H9 (cell line): ENCODE data around the gene MARVELD1. TPM values are rescaled to one million over a fixed set of nuclear protein-coding genes. Genes with fewer than 3 reads are reported as not detected.

Source experiments
- DNase-seq: peaks from one replicate; pipeline ENCODE4 v3.0.0-alpha.2; 2017
- H2AFZ ChIP-seq: one replicate; pipeline ENCODE4 v1.6.1; 2013; ENCODE audit warnings: mild to moderate bottlenecking, low read length, control low read depth, moderate library complexity
- H2AK5ac ChIP-seq: 2 replicates; pipeline ENCODE4 v1.6.1; 2013; ENCODE audit warnings: low read length, control low read depth, mixed read lengths; ENCODE audit not compliant: insufficient read length
- H2BK120ac ChIP-seq: one replicate; pipeline ENCODE4 v1.6.1; 2013; ENCODE audit warnings: low read depth, mild to moderate bottlenecking, low read length, control low read depth, inconsistent platforms; ENCODE audit not compliant: poor library complexity, severe bottlenecking
- H2BK12ac ChIP-seq: 2 replicates; pipeline ENCODE4 v1.6.1; 2013; ENCODE audit warnings: low read length, control low read depth, mixed read lengths, low read depth; ENCODE audit not compliant: insufficient read length
- H2BK15ac ChIP-seq: 2 replicates; pipeline ENCODE4 v1.6.1; 2013; ENCODE audit warnings: low read depth, low read length, control low read depth
- H2BK20ac ChIP-seq: one replicate; pipeline ENCODE4 v1.6.1; 2013; ENCODE audit warnings: low read depth, mild to moderate bottlenecking, low read length, control low read depth, inconsistent platforms; ENCODE audit not compliant: poor library complexity, severe bottlenecking
- H2BK5ac ChIP-seq: 2 replicates; pipeline ENCODE4 v1.6.1; 2013; ENCODE audit warnings: low read length, control low read depth, mixed read lengths; ENCODE audit not compliant: insufficient read length
- H3K14ac ChIP-seq: 2 replicates; pipeline ENCODE4 v1.6.1; 2013; ENCODE audit warnings: low read length, control low read depth; ENCODE audit not compliant: insufficient read depth
- H3K18ac ChIP-seq: 2 replicates; pipeline ENCODE4 v1.6.1; 2013; ENCODE audit warnings: low read depth, mild to moderate bottlenecking, mixed read lengths, low read length, control low read depth; ENCODE audit not compliant: insufficient read length
- H3K23ac ChIP-seq: 2 replicates; pipeline ENCODE4 v1.6.1; 2013; ENCODE audit warnings: low read length, control low read depth, mixed read lengths, low read depth; ENCODE audit not compliant: insufficient read length
- H3K23me2 ChIP-seq: 2 replicates; pipeline ENCODE4 v1.6.1; 2013; ENCODE audit warnings: low read depth, mild to moderate bottlenecking, mixed read lengths, low read length, control low read depth; ENCODE audit not compliant: insufficient read length, poor library complexity, severe bottlenecking
- H3K27ac ChIP-seq: 2 replicates; pipeline ENCODE4 v1.5.1; 2013; ENCODE audit warnings: low read length, control low read depth, mixed read lengths, low read depth; ENCODE audit not compliant: insufficient read length
- H3K27me3 ChIP-seq: 2 replicates; pipeline ENCODE4 v1.6.1; 2013; ENCODE audit warnings: low read length, control low read depth, inconsistent platforms; ENCODE audit not compliant: insufficient read depth
- H3K4ac ChIP-seq: 2 replicates; pipeline ENCODE4 v1.6.1; 2013; ENCODE audit warnings: low read depth, mild to moderate bottlenecking, control low read depth, inconsistent platforms, low read length, moderate library complexity
- H3K4me1 ChIP-seq: 2 replicates; pipeline ENCODE4 v1.6.1; 2013; ENCODE audit warnings: low read length, control low read depth, inconsistent platforms; ENCODE audit not compliant: insufficient read depth
- H3K4me2 ChIP-seq: 2 replicates; pipeline ENCODE4 v1.6.1; 2013; ENCODE audit warnings: low read length, control low read depth, mixed read lengths; ENCODE audit not compliant: insufficient read length, insufficient read depth
- H3K56ac ChIP-seq: 2 replicates; pipeline ENCODE4 v1.6.1; 2013; ENCODE audit warnings: low read depth, mild to moderate bottlenecking, mixed read lengths, low read length, control low read depth; ENCODE audit not compliant: insufficient read length
- H3K79me1 ChIP-seq: 2 replicates; pipeline ENCODE4 v1.6.1; 2013; ENCODE audit warnings: low read depth, mild to moderate bottlenecking, moderate library complexity, low read length, control low read depth, inconsistent platforms; ENCODE audit not compliant: insufficient read depth, poor library complexity, severe bottlenecking
- H3K79me2 ChIP-seq: 2 replicates; pipeline ENCODE4 v1.6.1; 2013; ENCODE audit warnings: low read length, control low read depth, inconsistent platforms; ENCODE audit not compliant: insufficient read depth
- H3K9ac ChIP-seq: 2 replicates; pipeline ENCODE4 v1.6.1; 2013; ENCODE audit warnings: low read length, control low read depth, mixed read lengths; ENCODE audit not compliant: insufficient read length; ENCODE audit errors: extremely low read depth
- H3K9me3 ChIP-seq: one replicate; pipeline ENCODE4 v1.6.1; 2013; ENCODE audit warnings: low read depth, low read length, inconsistent platforms; ENCODE audit not compliant: control insufficient read depth
- H3T11ph ChIP-seq: one replicate; pipeline ENCODE4 v1.6.1; 2013; ENCODE audit warnings: mild to moderate bottlenecking, low read length, control low read depth, inconsistent platforms
- H4K20me1 ChIP-seq: one replicate; pipeline ENCODE4 v1.6.1; 2013; ENCODE audit not compliant: control insufficient read depth, insufficient read length, insufficient read depth
- H4K5ac ChIP-seq: 2 replicates; pipeline ENCODE4 v1.6.1; 2013; ENCODE audit warnings: low read depth, mild to moderate bottlenecking, mixed read lengths, low read length, control low read depth; ENCODE audit not compliant: insufficient read length
- H4K8ac ChIP-seq: replicated peaks from 2 replicates; pipeline ENCODE4 v1.6.1; 2013; ENCODE audit warnings: low read length, control low read depth, mixed read lengths, low read depth; ENCODE audit not compliant: insufficient read length
- H4K91ac ChIP-seq: 2 replicates; pipeline ENCODE4 v1.6.1; 2013; ENCODE audit warnings: low read depth, mild to moderate bottlenecking, moderate library complexity, mixed read lengths, low read length, control low read depth; ENCODE audit not compliant: insufficient read length
- H3K27ac Mint-ChIP-seq, 3 experiments: 2 replicates in 2 of 3; 3 replicates in 1 of 3; pipeline ENCODE4 v1.8.0; 2020 to 2021; ENCODE audit warnings: mixed read lengths in 3 of 3, mild to moderate bottlenecking in 1 of 3, moderate library complexity in 1 of 3
- H3K27me3 Mint-ChIP-seq: 2 replicates; pipeline ENCODE4 v1.8.0; 2021; ENCODE audit warnings: low read depth, mild to moderate bottlenecking, moderate library complexity, mixed read lengths
- H3K36me3 Mint-ChIP-seq, 3 experiments: 2 replicates in 2 of 3; 3 replicates in 1 of 3; pipeline ENCODE4 v1.8.0; 2020 to 2021; ENCODE audit warnings: low read depth in 3 of 3, mixed read lengths in 3 of 3; ENCODE audit not compliant: insufficient read depth in 1 of 3
- H3K4me1 Mint-ChIP-seq, 2 experiments: 2 replicates each; pipeline ENCODE4 v1.8.0; 2020; ENCODE audit warnings: mixed read lengths in 2 of 2
- H3K4me3 Mint-ChIP-seq, 2 experiments: 2 replicates in 1 of 2; 3 replicates in 1 of 2; pipeline ENCODE4 v1.8.0; 2020 to 2021; ENCODE audit warnings: mild to moderate bottlenecking in 2 of 2, mixed read lengths in 2 of 2, moderate library complexity in 1 of 2
- H3K9me3 Mint-ChIP-seq, 2 experiments: 2 replicates in 1 of 2; 3 replicates in 1 of 2; pipeline ENCODE4 v1.8.0; 2020; ENCODE audit warnings: mild to moderate bottlenecking in 2 of 2, mixed read lengths in 2 of 2, moderate library complexity in 1 of 2
- CTCF ChIP-seq: fragments of 200-600 bp; sonication (generic); conservative IDR thresholded peaks from 3 replicates; pipeline ENCODE4 v1.8.0; 2021; ENCODE audit warnings: antibody characterized with exemption, mild to moderate bottlenecking
- WGBS: extraction: QIAGEN DNeasy Blood & Tissue Kit; methylation state at CpG from one replicate; pipeline ENCODE4 v1.1.7; 2013; ENCODE audit warnings: missing lambda C conversion rate, low lambda C conversion rate, mixed read lengths; ENCODE audit not compliant: insufficient read length; ENCODE audit errors: extremely low coverage; 5-methylcytosine and 5-hydroxymethylcytosine counted together
- total RNA-seq: library from RNA; stranded (reverse); gene quantifications from 2 replicates; pipeline ENCODE4 v1.2.1, GENCODE V29; 2021

The MARVELD1 gene
- total RNA-seq, 1 experiment from 2014 or later: 26.7 TPM

GRCh38 chr10:97738616-97739015 lies 25.1 kb downstream of the MARVELD1 start:
- Histone ChIP-seq H3K14ac (no peak overlapping the region), H4K8ac (no peak overlapping the region), H4K20me1 (no peaks in the 10 kb centered on the region), H2AK5ac (no peak overlapping the region), H2BK15ac (no peak overlapping the region), H3K79me1 (peaks cover 7% of the 10 kb centered on the region), H4K91ac (no peak overlapping the region), H3T11ph (no peak overlapping the region), H3K79me2 (peaks cover 5% of the 10 kb centered on the region; the same call in 1 of the 2 replicates), H3K9me3 (peaks cover 4% of the 10 kb centered on the region), H3K56ac (no peak overlapping the region), H4K5ac (no peak overlapping the region), H3K4me2 (peak overlapping the region; percentile 90), H2BK5ac (no peak overlapping the region), H2AFZ (no peak overlapping the region), H3K4me1 (no peaks in the 10 kb centered on the region), H3K18ac (no peak overlapping the region), H3K23me2 (peaks cover 7% of the 10 kb centered on the region), H2BK12ac (no peak overlapping the region), H3K23ac (no peak overlapping the region), H3K27ac (no peak overlapping the region), H3K9ac (no peak overlapping the region), H3K27me3 (peaks cover 17% of the 10 kb centered on the region; the same call in 1 of the 2 replicates), H2BK20ac (no peak overlapping the region), H2BK120ac (no peak overlapping the region), H3K4ac (no peak overlapping the region)
- Mint-ChIP-seq H3K27me3 (peaks cover 31% of the 10 kb centered on the region), H3K27ac (no peak overlapping the region), H3K36me3 (peaks cover 21 to 58% (median 54%) of the 10 kb centered on the region in 3 experiments), H3K4me1 (peaks cover 8 to 9% of the 10 kb centered on the region in 2 experiments), H3K4me3 (peak overlapping the region; percentile 81 to 96), H3K9me3 (peaks cover 15 to 16% of the 10 kb centered on the region in 2 experiments)
- no CpG with 5 or more reads among the region's 4 CpGs for WGBS
- no peak for DNase-seq
- TF ChIP-seq CTCF: no peak
